ENCODE measurements around the gene OR5AN1. TPM values are rescaled to one million over a fixed set of nuclear protein-coding genes. Genes with fewer than 3 reads are reported as not detected.
"Not testable (repeated sequence)": the region's sequence is repeated elsewhere in the genome, so short reads cannot be mapped to it uniquely, and the experiment has no call there.

OR5AN1 gene, protein sequence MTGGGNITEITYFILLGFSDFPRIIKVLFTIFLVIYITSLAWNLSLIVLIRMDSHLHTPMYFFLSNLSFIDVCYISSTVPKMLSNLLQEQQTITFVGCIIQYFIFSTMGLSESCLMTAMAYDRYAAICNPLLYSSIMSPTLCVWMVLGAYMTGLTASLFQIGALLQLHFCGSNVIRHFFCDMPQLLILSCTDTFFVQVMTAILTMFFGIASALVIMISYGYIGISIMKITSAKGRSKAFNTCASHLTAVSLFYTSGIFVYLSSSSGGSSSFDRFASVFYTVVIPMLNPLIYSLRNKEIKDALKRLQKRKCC
- not detected for total RNA-seq
- not detected for polyA plus RNA-seq
- long read RNA-seq, donor 1 = 0 reads
- long read RNA-seq, donor 2 = 0 reads
- long read RNA-seq, donor 3 = 0 reads

DNA sequence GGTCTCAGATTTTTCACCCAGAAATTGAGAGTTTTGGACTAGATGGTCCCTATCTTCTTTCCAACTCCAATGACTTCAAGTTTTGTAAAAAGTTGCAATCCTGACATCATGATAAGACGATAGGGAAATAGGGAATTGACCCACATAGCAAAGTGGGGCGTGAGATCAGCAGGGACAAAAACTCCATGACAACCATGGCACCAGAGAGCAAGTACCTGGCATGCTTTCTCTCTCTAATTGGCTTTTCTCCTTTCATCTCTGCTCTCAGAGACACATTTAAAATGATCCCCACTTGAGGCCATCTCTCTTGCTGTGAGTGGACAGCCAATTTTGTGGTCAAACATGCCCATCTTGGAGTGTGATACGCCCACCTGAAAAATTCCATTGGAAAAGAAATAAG is at the start of gene OR5AN1:
OR5AN1 (plus strand) TSS at position 301 of the 400 bp plus-strand sequence. CDS start 5,564 bp downstream, outside the sequence.
- Histone ChIP-seq H3K9me3 (peaks cover 0 to 5% (median 0%) of the 10 kb centered on the region in 11 donors), H3K4me3 (no peak within 1 kb of the TSS), H3K27ac (no peak within 1 kb of the TSS), H3K27me3 (peaks cover 0 to 15% (median 0%) of the 10 kb centered on the region in 7 donors), H3K36me3 (no peaks in the 10 kb centered on the region), H3K4me1 (no peaks in the 10 kb centered on the region)
- DNase-seq (no peak), ATAC-seq (no peak)
- TF ChIP-seq, protein P1, sequence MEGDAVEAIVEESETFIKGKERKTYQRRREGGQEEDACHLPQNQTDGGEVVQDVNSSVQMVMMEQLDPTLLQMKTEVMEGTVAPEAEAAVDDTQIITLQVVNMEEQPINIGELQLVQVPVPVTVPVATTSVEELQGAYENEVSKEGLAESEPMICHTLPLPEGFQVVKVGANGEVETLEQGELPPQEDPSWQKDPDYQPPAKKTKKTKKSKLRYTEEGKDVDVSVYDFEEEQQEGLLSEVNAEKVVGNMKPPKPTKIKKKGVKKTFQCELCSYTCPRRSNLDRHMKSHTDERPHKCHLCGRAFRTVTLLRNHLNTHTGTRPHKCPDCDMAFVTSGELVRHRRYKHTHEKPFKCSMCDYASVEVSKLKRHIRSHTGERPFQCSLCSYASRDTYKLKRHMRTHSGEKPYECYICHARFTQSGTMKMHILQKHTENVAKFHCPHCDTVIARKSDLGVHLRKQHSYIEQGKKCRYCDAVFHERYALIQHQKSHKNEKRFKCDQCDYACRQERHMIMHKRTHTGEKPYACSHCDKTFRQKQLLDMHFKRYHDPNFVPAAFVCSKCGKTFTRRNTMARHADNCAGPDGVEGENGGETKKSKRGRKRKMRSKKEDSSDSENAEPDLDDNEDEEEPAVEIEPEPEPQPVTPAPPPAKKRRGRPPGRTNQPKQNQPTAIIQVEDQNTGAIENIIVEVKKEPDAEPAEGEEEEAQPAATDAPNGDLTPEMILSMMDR (IDR thresholded peaks at IDR 0.05) = no peak
- intact Hi-C loops (cut with DNase I) = no loop called here
- WGBS, 2 donors = 65 to 67% methylated on average over 3 of the region's 3 CpGs

DNA sequence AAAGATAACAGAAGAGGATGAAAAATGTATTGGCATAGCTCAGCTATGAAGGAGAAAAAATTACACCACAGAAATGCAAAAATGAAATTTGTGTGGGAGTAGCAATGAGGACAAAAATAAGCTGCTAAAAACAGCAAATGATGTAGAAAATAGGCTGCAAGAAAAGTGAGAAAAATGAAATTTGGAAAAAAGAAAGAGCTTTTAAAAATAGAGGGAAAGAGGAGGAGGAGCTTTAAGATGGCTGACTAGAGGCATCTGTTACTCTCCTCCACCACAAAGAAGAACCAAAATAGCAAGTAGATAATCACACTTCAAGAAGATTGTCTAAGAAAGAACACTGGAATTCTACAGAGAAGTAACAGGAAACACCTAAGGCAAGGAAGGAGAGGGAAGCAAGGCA is 23.7 kb upstream of the OR5AN1 start:
- no peak for DNase-seq
- ATAC-seq = no peak
- Histone ChIP-seq H3K4me1 (no peaks in the 10 kb centered on the region), H3K4me3 (no peak overlapping the region), H3K27me3 (peaks cover 0 to 7% (median 0%) of the 10 kb centered on the region in 7 donors), H3K36me3 (no peaks in the 10 kb centered on the region), H3K27ac (no peak overlapping the region), H3K9me3 (peaks cover 0 to 20% (median 0%) of the 10 kb centered on the region in 11 donors)
- intact Hi-C loops (cut with DNase I) = no loop called here
- TF ChIP-seq, protein P1 (IDR thresholded peaks at IDR 0.05) = no peak

DNA sequence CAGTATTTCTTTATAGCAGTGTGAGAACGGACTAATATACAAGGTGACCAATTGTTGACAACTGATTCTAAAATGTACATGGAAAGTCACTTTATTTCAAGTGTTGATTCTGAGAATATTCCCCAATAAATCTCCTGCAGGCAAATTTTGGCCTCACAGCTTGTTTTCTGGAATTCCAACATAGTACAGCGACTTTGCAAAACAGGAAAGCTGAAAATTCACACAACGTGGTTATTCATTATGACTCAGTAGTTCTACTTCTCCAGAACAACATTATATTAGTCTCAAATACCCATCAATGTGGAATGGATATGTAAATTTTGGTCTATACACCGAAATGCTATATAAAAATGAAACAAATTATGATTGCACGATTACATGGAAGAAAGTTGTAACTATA is 22.5 kb upstream of the OR5AN1 start:
- no peak overlapping the region for H3K4me3 ChIP-seq
- no peaks in the 10 kb centered on the region for H3K4me1 ChIP-seq
- WGBS, 2 donors = 61 to 66% methylated on average over 5 of the region's 5 CpGs
- intact Hi-C loops (cut with DNase I) = no loop called here
- DNase-seq (no peak), ATAC-seq (no peak)
- TF ChIP-seq, protein P1 (IDR thresholded peaks at IDR 0.05) = no peak
- H3K36me3 ChIP-seq = no peaks in the 10 kb centered on the region
- H3K27me3 ChIP-seq = peaks cover 0 to 4% (median 0%) of the 10 kb centered on the region in 7 donors
- peaks cover 0 to 31% (median 3%) of the 10 kb centered on the region in 11 donors for H3K9me3 ChIP-seq
- no peak overlapping the region for H3K27ac ChIP-seq

DNA sequence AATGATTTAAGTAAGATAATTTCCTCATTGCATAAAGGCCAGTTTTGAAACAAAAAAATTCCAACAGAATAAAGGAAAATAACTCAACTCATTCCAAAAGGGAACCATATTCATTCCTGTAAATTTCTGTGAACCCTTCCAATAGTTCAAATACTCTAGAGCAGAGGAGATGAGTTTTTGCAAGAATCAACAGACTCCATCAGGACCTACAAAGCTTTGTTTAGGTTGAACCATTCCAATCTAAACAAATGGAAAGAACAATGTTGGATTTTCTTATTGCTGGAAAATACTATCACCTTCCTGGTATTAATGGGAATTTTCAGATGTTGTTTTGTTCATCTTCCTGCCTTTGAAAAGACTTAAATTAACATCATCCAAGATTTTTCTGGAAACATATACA is 21.8 kb upstream of the OR5AN1 start:
- Histone ChIP-seq H3K36me3 (no peaks in the 10 kb centered on the region), H3K27me3 (peaks cover 0 to 4% (median 0%) of the 10 kb centered on the region in 7 donors), H3K4me1 (no peaks in the 10 kb centered on the region), H3K27ac (no peak overlapping the region), H3K9me3 (peaks cover 0 to 39% (median 3%) of the 10 kb centered on the region in 11 donors), H3K4me3 (no peak overlapping the region)
- DNase-seq = no peak
- TF ChIP-seq, protein P1 (IDR thresholded peaks at IDR 0.05) = no peak
- intact Hi-C loops (cut with DNase I) = no loop called here
- no peak for ATAC-seq

DNA sequence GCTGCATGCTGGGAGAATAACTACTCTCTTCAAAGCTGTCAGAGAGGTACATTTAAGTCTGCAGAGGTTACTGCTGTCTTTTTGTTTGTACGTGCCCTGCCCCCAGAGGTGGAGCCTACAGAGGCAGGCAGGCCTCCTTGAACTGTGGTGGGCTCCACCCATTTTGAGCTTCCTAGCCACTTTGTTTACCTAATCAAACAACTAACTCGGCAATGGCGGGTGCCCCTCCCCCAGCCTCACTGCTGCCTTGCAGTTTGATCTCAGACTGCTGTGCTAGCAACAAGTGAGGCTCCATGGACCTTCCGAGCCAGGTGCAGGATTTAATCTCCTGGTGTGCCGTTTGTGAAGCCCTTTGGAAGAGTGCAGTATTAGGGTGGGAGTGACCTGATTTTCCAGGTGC is 9.0 kb upstream of the OR5AN1 start:
- H3K27ac ChIP-seq; intact Hi-C loops (cut with DNase I); H3K36me3 ChIP-seq; H3K27me3 ChIP-seq; H3K4me3 ChIP-seq; H3K4me1 ChIP-seq; DNase-seq; ATAC-seq: not testable (repeated sequence)
- H3K9me3 ChIP-seq = peaks cover 0 to 14% (median 0%) of the 10 kb centered on the region in 11 donors
- WGBS, 2 donors = 71 to 79% methylated on average over 5 of the region's 5 CpGs
